GM23338 (cell line): Measurements from ENCODE around the gene GPC5. TPM values are rescaled to one million over a fixed set of nuclear protein-coding genes. Genes with fewer than 3 reads are reported as not detected.

Experiments used
- ATAC-seq: fragments of 200-7000 bp; cut with Tn5 transposase; 3 replicates; pipeline ENCODE4 v1.9.1; 2020
- DNase-seq: peaks from one replicate; pipeline ENCODE4 v3.0.0-alpha.2; 2015; ENCODE audit warnings: low spot score
- H2AFZ ChIP-seq: fragments of 200-600 bp; sonication (generic); 2 replicates; pipeline ENCODE4 v1.8.0; 2016; ENCODE audit warnings: antibody characterized with exemption, mild to moderate bottlenecking, moderate library complexity
- H3F3A ChIP-seq: fragments of 200-600 bp; sonication (generic); replicated peaks from 2 replicates; pipeline ENCODE4 v1.8.0; 2017; ENCODE audit warnings: antibody characterized with exemption, mixed run types, low read depth
- H3K27ac ChIP-seq: fragments of 200-600 bp; sonication (generic); 2 replicates; pipeline ENCODE4 v1.6.1; 2016; ENCODE audit warnings: low read depth
- H3K27me3 ChIP-seq: fragments of 200-600 bp; sonication (generic); 2 replicates; pipeline ENCODE4 v1.8.0; 2016; ENCODE audit warnings: mild to moderate bottlenecking, mixed run types, moderate library complexity; ENCODE audit not compliant: insufficient read depth
- H3K36me3 ChIP-seq: fragments of 200-600 bp; sonication (generic); 2 replicates; pipeline ENCODE4 v1.8.0; 2016; ENCODE audit warnings: mild to moderate bottlenecking; ENCODE audit not compliant: insufficient read depth
- H3K4me1 ChIP-seq: fragments of 200-600 bp; sonication (generic); 2 replicates; pipeline ENCODE4 v1.8.0; 2016; ENCODE audit warnings: mild to moderate bottlenecking, moderate library complexity; ENCODE audit not compliant: insufficient read depth
- H3K4me2 ChIP-seq: fragments of 200-600 bp; sonication (generic); 2 replicates; pipeline ENCODE4 v1.7.1; 2017; ENCODE audit warnings: mixed run types
- H3K4me3 ChIP-seq: fragments of 200-600 bp; sonication (generic); 2 replicates; pipeline ENCODE4 v1.6.1; 2016; ENCODE audit warnings: mixed run types
- H3K79me2 ChIP-seq: fragments of 200-600 bp; sonication (generic); replicated peaks from 2 replicates; pipeline ENCODE4 v1.8.0; 2017; ENCODE audit warnings: mild to moderate bottlenecking; ENCODE audit not compliant: insufficient read depth
- H3K9me2 ChIP-seq: fragments of 200-600 bp; sonication (generic); 2 replicates; pipeline ENCODE4 v1.8.0; 2017; ENCODE audit not compliant: insufficient read depth
- H4K20me1 ChIP-seq: fragments of 200-600 bp; sonication (generic); replicated peaks from 2 replicates; pipeline ENCODE4 v1.8.0; 2017; ENCODE audit warnings: mild to moderate bottlenecking; ENCODE audit not compliant: insufficient read depth
- H3K27ac Mint-ChIP-seq: 2 replicates; pipeline ENCODE4 v1.8.0; 2020; ENCODE audit warnings: inconsistent platforms, mild to moderate bottlenecking, moderate library complexity, mixed read lengths
- H3K27me3 Mint-ChIP-seq: 3 replicates; pipeline ENCODE4 v1.8.0; 2022; ENCODE audit warnings: low read depth, mild to moderate bottlenecking, moderate library complexity, mixed read lengths, inconsistent platforms; ENCODE audit not compliant: insufficient read depth, poor library complexity
- H3K36me3 Mint-ChIP-seq: 3 replicates; pipeline ENCODE4 v1.8.0; 2021; ENCODE audit warnings: low read depth, mild to moderate bottlenecking, inconsistent platforms, moderate library complexity, mixed read lengths
- H3K4me1 Mint-ChIP-seq: 3 replicates; pipeline ENCODE4 v1.8.0; 2020; ENCODE audit warnings: mild to moderate bottlenecking, inconsistent platforms, mixed read lengths
- H3K4me3 Mint-ChIP-seq: 3 replicates; pipeline ENCODE4 v1.8.0; 2021; ENCODE audit warnings: moderate library complexity, mild to moderate bottlenecking, inconsistent platforms, mixed read lengths
- H3K9me3 Mint-ChIP-seq: 3 replicates; pipeline ENCODE4 v1.8.0; 2020; ENCODE audit warnings: moderate library complexity, mild to moderate bottlenecking, inconsistent platforms, mixed read lengths
- CREB1 ChIP-seq: fragments of 250-450 bp; sonication (Bioruptor Pico); IDR thresholded peaks from 2 replicates; pipeline ENCODE4 v1.5.0; 2020; ENCODE audit warnings: low read depth, mild to moderate bottlenecking, moderate library complexity
- ETS1 ChIP-seq: IDR thresholded peaks from 2 replicates; pipeline ENCODE4 v1.6.1; 2016; ENCODE audit warnings: antibody characterized with exemption
- JUNB ChIP-seq: IDR thresholded peaks from one replicate; pipeline ENCODE4 v1.6.1; 2016; ENCODE audit warnings: antibody characterized with exemption; ENCODE audit not compliant: unreplicated experiment
- NANOG ChIP-seq: IDR thresholded peaks from 2 replicates; pipeline ENCODE4 v1.6.1; 2016; ENCODE audit warnings: antibody characterized with exemption, borderline replicate concordance
- POLR2AphosphoS5 ChIP-seq: IDR thresholded peaks from 2 replicates; pipeline ENCODE4 v1.6.1; 2016; ENCODE audit warnings: antibody characterized with exemption, low read depth
- STAT1 ChIP-seq: IDR thresholded peaks from one replicate; pipeline ENCODE4 v1.6.1; 2016; ENCODE audit warnings: antibody characterized with exemption; ENCODE audit not compliant: unreplicated experiment
- ZNF331 ChIP-seq: fragments of 250-450 bp; sonication (Bioruptor Pico); IDR thresholded peaks from 2 replicates; pipeline ENCODE4 v1.5.0; 2020; ENCODE audit warnings: low read depth, mild to moderate bottlenecking, moderate library complexity
- polyA plus RNA-seq: library from polyadenylated mRNA; unstranded; fragments of >200 nt; fragmentation: Nextera tagmentation; extraction: Ambion mirVana; gene quantifications from 2 replicates; pipeline ENCODE4 v1.2.1, GENCODE V29; 2016
- total RNA-seq: library from RNA; depleted of rRNA; stranded (reverse); fragments of >200 nt; shearing (Covaris generic); gene quantifications from 2 replicates; pipeline ENCODE4 v1.2.3, GENCODE V29; 2014
- TF ChIP-seq, protein P1 (sequence below), 2 experiments: fragments of 200-600 bp in 1 of 2; sonication (generic) in 1 of 2; conservative IDR thresholded peaks; 2 replicates each; pipeline versions ENCODE4 v1.5.1 to v1.6.1; 2016 to 2017; ENCODE audit warnings: antibody characterized with exemption in 2 of 2, low read depth in 2 of 2, mild to moderate bottlenecking in 2 of 2, moderate library complexity in 1 of 2
- TF ChIP-seq, protein P2 (sequence below): IDR thresholded peaks from one replicate; pipeline ENCODE4 v1.6.1; 2018; ENCODE audit warnings: antibody characterized with exemption; ENCODE audit not compliant: unreplicated experiment
- TF ChIP-seq, protein P3 (sequence below): fragments of 250-450 bp; sonication (Bioruptor Pico); IDR thresholded peaks from 2 replicates; pipeline ENCODE4 v1.5.0; 2020; ENCODE audit warnings: mild to moderate bottlenecking, moderate library complexity

GPC5 gene
- total and polyA plus RNA-seq, 2 experiments from 2014 or later, result 0.95 to 1.1 TPM

GRCh38 chr13:92303428-92303827, 905.0 kb downstream of the GPC5 start:
- H3K36me3 ChIP-seq, result no peaks in the 10 kb centered on the region
- no peaks in the 10 kb centered on the region for H3K27me3 ChIP-seq
- H3K4me2 ChIP-seq, result no peak overlapping the region
- H3K79me2 ChIP-seq, result no peaks in the 10 kb centered on the region
- peaks cover 13% of the 10 kb centered on the region; the same call in 1 of the 2 replicates for H3K4me1 ChIP-seq
- H4K20me1 ChIP-seq, result no peaks in the 10 kb centered on the region
- H3K9me3 Mint-ChIP-seq, result peaks cover 1% of the 10 kb centered on the region; the same call in 1 of the 3 replicates
- ATAC-seq (no peak), DNase-seq (no peak)
- no peak overlapping the region for H2AFZ ChIP-seq
- no peak overlapping the region for H3K4me3 Mint-ChIP-seq
- H3K4me1 Mint-ChIP-seq, result peaks cover 18% of the 10 kb centered on the region
- H3K27ac ChIP-seq, result no peak overlapping the region
- H3K36me3 Mint-ChIP-seq, result no peaks in the 10 kb centered on the region
- no peaks in the 10 kb centered on the region for H3K9me2 ChIP-seq
- TF ChIP-seq JUNB (no peak), ZNF331 (CRISPR knock-in tag) (no peak)
- no peak overlapping the region for H3K27ac Mint-ChIP-seq
- no peaks in the 10 kb centered on the region for H3F3A ChIP-seq
- no peak overlapping the region for H3K4me3 ChIP-seq
- H3K27me3 Mint-ChIP-seq, result peaks cover under 1% of the 10 kb centered on the region

- Histone ChIP-seq H4K20me1 (no peaks in the 10 kb centered on the region), H3K4me1 (no peaks in the 10 kb centered on the region), H3K9me2 (no peaks in the 10 kb centered on the region), H3K36me3 (no peaks in the 10 kb centered on the region), H3K27me3 (no peaks in the 10 kb centered on the region), H2AFZ (no peak overlapping the region), H3F3A (no peaks in the 10 kb centered on the region), H3K79me2 (no peaks in the 10 kb centered on the region), H3K4me3 (no peak overlapping the region), H3K4me2 (no peak overlapping the region), H3K27ac (no peak overlapping the region)
- no peak overlapping the region for H3K4me3 Mint-ChIP-seq
- DNase-seq (no peak), ATAC-seq (no peak)
- no peaks in the 10 kb centered on the region for H3K36me3 Mint-ChIP-seq
- no peaks in the 10 kb centered on the region for H3K9me3 Mint-ChIP-seq
- no peak overlapping the region for H3K27ac Mint-ChIP-seq
- H3K4me1 Mint-ChIP-seq, result peaks cover 10% of the 10 kb centered on the region; the same call in 2 of the 3 replicates
- H3K27me3 Mint-ChIP-seq, result no peaks in the 10 kb centered on the region
- TF ChIP-seq ETS1 (no peak), POLR2AphosphoS5 (no peak), STAT1 (no peak), JUNB (no peak), CREB1 (CRISPR knock-in tag) (no peak), NANOG (no peak)
- TF ChIP-seq, protein P1, sequence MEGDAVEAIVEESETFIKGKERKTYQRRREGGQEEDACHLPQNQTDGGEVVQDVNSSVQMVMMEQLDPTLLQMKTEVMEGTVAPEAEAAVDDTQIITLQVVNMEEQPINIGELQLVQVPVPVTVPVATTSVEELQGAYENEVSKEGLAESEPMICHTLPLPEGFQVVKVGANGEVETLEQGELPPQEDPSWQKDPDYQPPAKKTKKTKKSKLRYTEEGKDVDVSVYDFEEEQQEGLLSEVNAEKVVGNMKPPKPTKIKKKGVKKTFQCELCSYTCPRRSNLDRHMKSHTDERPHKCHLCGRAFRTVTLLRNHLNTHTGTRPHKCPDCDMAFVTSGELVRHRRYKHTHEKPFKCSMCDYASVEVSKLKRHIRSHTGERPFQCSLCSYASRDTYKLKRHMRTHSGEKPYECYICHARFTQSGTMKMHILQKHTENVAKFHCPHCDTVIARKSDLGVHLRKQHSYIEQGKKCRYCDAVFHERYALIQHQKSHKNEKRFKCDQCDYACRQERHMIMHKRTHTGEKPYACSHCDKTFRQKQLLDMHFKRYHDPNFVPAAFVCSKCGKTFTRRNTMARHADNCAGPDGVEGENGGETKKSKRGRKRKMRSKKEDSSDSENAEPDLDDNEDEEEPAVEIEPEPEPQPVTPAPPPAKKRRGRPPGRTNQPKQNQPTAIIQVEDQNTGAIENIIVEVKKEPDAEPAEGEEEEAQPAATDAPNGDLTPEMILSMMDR (conservative IDR thresholded peaks at IDR 0.05; ENCODE audit: low read depth in 2 of 2), result no peak
- TF ChIP-seq, protein P2, sequence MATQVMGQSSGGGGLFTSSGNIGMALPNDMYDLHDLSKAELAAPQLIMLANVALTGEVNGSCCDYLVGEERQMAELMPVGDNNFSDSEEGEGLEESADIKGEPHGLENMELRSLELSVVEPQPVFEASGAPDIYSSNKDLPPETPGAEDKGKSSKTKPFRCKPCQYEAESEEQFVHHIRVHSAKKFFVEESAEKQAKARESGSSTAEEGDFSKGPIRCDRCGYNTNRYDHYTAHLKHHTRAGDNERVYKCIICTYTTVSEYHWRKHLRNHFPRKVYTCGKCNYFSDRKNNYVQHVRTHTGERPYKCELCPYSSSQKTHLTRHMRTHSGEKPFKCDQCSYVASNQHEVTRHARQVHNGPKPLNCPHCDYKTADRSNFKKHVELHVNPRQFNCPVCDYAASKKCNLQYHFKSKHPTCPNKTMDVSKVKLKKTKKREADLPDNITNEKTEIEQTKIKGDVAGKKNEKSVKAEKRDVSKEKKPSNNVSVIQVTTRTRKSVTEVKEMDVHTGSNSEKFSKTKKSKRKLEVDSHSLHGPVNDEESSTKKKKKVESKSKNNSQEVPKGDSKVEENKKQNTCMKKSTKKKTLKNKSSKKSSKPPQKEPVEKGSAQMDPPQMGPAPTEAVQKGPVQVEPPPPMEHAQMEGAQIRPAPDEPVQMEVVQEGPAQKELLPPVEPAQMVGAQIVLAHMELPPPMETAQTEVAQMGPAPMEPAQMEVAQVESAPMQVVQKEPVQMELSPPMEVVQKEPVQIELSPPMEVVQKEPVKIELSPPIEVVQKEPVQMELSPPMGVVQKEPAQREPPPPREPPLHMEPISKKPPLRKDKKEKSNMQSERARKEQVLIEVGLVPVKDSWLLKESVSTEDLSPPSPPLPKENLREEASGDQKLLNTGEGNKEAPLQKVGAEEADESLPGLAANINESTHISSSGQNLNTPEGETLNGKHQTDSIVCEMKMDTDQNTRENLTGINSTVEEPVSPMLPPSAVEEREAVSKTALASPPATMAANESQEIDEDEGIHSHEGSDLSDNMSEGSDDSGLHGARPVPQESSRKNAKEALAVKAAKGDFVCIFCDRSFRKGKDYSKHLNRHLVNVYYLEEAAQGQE, result no peak
- TF ChIP-seq, protein P3, sequence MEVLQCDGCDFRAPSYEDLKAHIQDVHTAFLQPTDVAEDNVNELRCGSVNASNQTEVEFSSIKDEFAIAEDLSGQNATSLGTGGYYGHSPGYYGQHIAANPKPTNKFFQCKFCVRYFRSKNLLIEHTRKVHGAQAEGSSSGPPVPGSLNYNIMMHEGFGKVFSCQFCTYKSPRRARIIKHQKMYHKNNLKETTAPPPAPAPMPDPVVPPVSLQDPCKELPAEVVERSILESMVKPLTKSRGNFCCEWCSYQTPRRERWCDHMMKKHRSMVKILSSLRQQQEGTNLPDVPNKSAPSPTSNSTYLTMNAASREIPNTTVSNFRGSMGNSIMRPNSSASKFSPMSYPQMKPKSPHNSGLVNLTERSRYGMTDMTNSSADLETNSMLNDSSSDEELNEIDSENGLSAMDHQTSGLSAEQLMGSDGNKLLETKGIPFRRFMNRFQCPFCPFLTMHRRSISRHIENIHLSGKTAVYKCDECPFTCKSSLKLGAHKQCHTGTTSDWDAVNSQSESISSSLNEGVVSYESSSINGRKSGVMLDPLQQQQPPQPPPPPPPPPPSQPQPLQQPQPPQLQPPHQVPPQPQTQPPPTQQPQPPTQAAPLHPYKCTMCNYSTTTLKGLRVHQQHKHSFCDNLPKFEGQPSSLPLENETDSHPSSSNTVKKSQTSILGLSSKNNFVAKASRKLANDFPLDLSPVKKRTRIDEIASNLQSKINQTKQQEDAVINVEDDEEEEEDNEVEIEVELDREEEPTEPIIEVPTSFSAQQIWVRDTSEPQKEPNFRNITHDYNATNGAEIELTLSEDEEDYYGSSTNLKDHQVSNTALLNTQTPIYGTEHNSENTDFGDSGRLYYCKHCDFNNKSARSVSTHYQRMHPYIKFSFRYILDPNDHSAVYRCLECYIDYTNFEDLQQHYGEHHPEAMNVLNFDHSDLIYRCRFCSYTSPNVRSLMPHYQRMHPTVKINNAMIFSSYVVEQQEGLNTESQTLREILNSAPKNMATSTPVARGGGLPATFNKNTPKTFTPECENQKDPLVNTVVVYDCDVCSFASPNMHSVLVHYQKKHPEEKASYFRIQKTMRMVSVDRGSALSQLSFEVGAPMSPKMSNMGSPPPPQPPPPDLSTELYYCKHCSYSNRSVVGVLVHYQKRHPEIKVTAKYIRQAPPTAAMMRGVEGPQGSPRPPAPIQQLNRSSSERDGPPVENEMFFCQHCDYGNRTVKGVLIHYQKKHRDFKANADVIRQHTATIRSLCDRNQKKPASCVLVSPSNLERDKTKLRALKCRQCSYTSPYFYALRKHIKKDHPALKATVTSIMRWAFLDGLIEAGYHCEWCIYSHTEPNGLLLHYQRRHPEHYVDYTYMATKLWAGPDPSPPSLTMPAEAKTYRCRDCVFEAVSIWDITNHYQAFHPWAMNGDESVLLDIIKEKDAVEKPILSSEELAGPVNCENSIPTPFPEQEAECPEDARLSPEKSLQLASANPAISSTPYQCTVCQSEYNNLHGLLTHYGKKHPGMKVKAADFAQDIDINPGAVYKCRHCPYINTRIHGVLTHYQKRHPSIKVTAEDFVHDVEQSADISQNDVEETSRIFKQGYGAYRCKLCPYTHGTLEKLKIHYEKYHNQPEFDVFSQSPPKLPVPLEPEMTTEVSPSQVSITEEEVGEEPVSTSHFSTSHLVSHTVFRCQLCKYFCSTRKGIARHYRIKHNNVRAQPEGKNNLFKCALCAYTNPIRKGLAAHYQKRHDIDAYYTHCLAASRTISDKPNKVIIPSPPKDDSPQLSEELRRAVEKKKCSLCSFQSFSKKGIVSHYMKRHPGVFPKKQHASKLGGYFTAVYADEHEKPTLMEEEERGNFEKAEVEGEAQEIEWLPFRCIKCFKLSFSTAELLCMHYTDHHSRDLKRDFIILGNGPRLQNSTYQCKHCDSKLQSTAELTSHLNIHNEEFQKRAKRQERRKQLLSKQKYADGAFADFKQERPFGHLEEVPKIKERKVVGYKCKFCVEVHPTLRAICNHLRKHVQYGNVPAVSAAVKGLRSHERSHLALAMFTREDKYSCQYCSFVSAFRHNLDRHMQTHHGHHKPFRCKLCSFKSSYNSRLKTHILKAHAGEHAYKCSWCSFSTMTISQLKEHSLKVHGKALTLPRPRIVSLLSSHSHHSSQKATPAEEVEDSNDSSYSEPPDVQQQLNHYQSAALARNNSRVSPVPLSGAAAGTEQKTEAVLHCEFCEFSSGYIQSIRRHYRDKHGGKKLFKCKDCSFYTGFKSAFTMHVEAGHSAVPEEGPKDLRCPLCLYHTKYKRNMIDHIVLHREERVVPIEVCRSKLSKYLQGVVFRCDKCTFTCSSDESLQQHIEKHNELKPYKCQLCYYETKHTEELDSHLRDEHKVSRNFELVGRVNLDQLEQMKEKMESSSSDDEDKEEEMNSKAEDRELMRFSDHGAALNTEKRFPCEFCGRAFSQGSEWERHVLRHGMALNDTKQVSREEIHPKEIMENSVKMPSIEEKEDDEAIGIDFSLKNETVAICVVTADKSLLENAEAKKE (CRISPR knock-in tag), result no peak
Measured at GRCh38 chr13:92307752-92308151, 909.3 kb downstream of the GPC5 start.
